HG03558 (cell line): Measurements from ENCODE around the gene DNAJC25.

Experiments
- ATAC-seq: cut with Tn5 transposase; IDR thresholded peaks from one replicate; pipeline ENCODE4 v1.9.1; 2021; ENCODE audit warnings: moderate number of reproducible peaks; ENCODE audit not compliant: unreplicated experiment; ENCODE audit errors: extremely low read depth

Gene DNAJC25

GRCh38 chr9:111622626-111623025, 8.5 kb upstream of the DNAJC25 start:
- no peak for ATAC-seq

GRCh38 chr9:111627260-111627963, 3.7 kb upstream of the DNAJC25 start:
- no peak for ATAC-seq

GRCh38 chr9:111628411-111628810, 2.7 kb upstream of the DNAJC25 start:
- ATAC-seq = no peak

DNA sequence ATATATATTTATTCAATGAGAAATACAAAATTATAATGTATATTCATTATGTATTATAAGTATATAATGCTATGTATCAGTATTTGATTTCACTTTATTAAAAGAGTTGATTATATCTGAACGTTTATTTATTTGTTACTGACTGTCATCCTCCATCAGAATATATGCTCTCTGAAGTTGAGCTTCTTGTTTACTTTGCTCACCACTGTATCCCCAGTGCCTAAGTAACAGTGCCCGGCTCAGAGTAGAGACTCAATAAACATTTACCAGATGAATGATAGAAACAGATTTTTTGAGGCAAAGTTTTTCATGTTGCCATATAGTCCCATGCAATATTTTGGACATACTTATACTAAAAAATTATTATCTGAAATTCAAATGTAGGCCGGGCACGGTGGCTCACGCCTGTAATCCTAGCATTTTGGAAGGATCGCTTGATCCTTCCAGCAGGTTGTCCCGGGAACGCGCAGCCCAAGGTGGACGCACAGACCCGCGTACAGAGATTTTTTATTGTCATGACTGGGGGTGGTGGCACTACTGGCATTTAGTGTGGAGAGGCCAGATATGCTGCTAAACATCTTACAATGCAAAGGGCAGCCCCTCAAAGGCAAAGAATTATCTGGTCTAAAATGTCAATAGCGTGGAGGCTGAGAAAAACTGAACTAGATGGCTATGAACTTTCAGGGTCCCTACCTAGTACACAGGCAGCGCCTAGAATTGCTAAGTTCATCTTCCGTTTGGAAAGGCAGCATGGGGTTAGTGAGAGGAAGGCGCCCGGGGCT, 761 bp upstream of the DNAJC25 start:
- no peak for ATAC-seq

- no peak for ATAC-seq
Measured at GRCh38 chr9:111630964-111631213, 245 bp upstream of the DNAJC25 start.

DNA sequence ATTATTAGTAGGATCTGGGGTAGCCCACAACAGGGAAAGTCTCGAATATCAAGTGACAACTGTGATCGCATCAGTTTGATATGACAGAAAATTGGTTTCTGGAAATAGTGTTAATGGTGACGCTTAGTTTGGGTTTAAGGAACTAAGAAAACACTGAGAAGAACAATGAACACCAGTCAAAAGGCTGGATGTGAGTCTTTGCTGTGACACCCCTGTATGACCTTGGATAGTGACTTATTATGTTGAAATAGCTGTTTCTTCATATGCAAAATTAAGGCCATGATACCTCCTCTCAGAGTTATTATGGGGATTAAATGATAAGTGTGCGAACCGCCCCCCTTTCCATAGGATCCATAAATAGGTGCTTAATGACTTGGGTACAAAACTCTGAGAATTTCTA, 926 bp downstream of the DNAJC25 start:
- ATAC-seq = no peak

- ATAC-seq = no peak
Measured at GRCh38 chr9:111632695-111633388, 1.7 kb downstream of the DNAJC25 start.

DNA sequence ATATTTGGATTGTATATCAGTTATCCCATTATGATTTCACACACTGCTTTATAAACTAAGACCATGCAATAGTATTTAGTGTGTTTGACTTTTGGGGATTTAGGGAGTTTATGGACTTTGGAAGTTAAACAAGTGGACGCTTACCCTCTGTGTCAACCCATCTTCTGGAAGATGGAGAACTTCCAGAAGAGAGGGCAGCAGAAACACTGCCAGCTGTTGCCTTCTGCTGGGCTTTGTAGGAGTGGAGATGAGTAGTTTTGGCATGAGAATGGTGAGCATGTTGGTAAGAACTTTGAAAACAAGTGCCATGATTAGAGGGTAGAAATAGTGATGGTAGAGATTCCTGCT, 2.2 kb downstream of the DNAJC25 start:
- no peak for ATAC-seq

GRCh38 chr9:111634860-111635259, 3.7 kb downstream of the DNAJC25 start:
- no peak for ATAC-seq

DNA sequence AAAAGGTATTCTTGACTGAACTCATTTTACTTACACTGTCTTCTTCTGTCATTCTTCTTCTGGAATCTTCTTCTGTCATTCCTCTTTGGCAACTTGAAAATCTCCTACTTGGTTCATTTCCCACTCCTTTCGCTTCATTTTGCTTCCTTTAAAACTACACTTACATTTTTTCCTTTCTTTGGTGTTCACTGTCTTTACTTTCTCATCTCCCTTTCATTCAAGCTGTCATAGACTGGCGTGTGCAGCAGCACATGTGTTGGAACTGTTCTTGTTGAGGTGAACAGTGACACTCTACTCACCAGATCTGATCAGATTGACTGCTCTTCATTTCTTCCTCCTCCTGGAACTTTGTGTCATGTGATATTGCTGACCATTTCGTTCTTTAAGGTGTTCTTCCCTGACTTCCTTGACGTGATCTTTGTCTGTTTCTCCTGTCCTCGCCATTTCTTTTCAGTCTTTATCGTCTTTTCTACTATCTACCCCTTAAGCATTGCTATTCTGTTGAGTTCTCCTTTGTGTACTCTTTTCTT, 6.4 kb downstream of the DNAJC25 start:
- no peak for ATAC-seq

GRCh38 chr9:111644195-111644772, 13.2 kb downstream of the DNAJC25 start:
- ATAC-seq = no peak

DNA sequence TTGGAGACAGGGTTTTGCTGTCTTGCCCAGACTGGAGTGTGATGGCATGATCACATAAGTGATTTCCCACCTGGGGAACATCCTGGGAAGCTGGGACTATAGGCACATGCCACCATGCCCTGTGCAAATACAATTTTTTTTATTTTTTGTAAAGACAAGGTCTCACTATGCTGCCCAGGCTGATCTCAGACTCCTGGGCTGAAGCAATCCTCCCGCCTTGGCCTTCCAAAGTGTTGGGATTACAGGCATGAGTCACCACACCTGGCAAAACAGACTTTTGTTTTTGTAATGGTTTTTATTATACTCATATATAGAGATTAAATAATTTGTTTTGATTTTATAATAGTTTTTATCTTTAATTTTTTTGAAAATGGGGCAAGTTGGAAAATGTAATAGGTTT, 14.7 kb downstream of the DNAJC25 start:
- ATAC-seq = no peak

DNA sequence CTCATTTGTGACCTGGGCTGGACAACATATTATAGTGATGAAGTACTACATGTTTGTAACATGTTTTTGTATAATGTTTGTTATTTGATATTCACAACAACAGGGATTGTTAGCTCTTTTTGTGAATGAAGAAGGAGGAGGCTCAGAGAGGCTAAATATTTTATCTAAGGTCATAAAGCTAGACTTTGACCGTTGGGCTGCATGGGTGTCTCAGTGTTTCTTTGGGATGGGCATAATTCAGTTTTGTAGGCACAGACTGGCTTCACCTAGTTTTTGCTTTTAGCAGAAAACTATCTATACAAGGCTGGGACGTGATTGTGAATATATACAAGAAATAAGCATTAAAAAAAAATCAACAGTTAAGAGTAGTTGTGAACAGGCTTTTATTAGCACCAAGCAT, 15.3 kb downstream of the DNAJC25 start:
- no peak for ATAC-seq

DNA sequence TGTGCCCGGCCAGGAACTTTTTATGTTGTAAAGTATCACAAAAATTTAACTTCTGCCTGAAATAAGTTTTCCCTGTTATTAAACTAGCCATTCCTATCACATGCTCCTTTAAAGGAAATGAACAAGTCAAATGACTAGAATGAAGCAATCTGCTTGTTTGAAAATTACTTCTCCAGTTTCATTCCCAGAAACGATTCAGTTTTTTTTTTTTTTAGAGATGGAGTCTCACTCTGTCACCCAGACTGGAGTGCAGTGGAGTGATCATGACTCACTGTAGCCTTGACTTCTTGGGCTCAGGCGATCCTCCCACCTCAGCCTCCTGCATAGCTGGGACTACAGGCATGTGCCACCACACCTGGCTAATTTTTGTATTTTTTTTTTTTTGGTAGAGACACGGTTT, 16.9 kb downstream of the DNAJC25 start:
- ATAC-seq = no peak

GRCh38 chr9:111649016-111649415, 17.9 kb downstream of the DNAJC25 start:
- ATAC-seq = no peak

DNA sequence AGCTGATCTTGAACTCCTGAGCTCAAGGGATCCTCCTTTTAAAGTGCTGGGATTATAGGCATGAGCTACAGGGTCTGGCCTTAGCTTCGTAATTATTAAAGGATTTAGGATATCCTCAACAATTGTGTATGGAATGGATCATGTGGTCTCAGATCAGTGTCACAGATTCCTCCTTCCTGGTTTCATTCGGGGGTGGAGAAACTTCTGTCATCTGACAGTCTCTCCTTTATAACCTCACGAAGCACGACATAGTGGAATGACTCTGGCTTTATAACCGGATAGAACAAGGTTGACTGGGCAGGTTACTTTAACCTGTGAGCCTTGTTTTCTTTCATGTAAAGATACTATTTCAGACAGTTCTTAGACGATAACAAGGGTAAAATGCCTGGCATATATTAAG, 25.9 kb downstream of the DNAJC25 start:
- ATAC-seq = no peak

- no peak for ATAC-seq
Measured at GRCh38 chr9:111658943-111659342, 27.8 kb downstream of the DNAJC25 start.

DNA sequence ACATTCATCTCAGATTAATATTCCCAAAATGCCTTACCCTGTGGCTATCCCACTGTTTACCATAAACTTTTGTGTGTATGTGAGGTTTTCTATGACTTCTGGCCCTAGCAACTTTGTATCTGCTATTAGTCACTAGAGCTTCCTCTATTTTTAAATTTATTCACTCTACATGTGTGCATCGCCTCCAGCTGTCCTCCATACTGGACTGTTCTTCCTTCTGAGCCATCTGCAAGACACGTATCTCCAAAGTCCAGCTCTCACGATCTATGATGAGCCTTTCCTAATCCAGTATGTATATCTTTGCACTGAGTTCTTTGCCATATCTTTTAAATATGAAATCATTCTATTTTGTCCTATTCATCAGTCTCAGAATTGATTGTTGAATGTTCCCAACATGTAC, 28.6 kb downstream of the DNAJC25 start:
- no peak for ATAC-seq

- peak; percentile 67 for ATAC-seq
Measured at GRCh38 chr9:111661150-111661801, 30.1 kb downstream of the DNAJC25 start, which contains the start of gene GNG10. TSS of gene GNG10 (plus strand) at chr9:111661605. CDS start at chr9:111661635, 30 bp downstream.

DNA sequence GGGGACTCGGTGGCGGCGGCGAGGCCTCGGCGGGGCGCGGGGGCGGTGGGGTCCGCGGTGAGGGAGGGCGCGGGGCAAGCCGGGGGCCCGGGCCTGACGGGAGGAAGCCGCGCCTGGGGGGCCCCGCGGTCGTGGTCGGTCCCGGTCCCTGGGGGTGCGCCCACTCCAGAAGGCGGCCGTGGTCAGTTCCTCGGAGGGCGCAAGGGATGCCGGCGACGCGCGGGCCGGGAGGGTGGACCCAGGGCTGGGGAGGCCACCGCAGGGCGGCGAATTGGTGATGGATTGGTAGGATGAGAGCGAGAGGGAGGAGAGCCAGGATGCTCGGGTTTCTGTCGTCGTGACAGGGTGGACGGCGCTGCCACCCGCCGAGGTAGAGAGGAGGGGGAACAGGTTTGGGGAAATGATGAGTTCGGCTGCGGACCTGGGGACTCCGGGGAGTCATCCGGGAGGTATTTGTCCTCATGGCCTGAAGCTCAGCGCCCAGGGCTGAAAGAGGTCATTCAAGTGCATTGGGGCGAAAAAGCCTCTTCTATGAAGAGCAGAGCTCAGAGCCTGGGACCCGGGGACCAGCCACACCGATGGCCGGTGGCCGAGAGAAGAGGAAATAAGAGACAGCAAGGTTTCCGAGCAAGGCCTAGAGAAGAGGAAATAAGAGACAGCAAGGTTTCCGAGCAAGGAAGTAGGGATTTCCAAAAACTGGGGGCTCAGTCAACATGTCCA, 30.8 kb downstream of the DNAJC25 start:
- ATAC-seq = no peak
